WTC11 (cell line): ENCODE results near the gene CUL1. TPM values are rescaled to one million over a fixed set of nuclear protein-coding genes. Genes with fewer than 3 reads are reported as not detected.

ENCODE experiments used
- ATAC-seq: fragments of 200-7000 bp; cut with Tn5 transposase; 2 replicates; pipeline ENCODE4 v1.10.0; 2021; ENCODE audit warnings: mild to moderate bottlenecking, moderate library complexity
- CTCF ChIA-PET: fragments of 300-600 bp; sonication (Branson Sonifier 250); formaldehyde crosslinking; loops from one replicate; lab custom pipeline; 2021; ENCODE audit warnings: antibody characterized with exemption; lab: Charles Lee
- POLR2A ChIA-PET: fragments of 350-600 bp; sonication (Branson Sonifier 250); formaldehyde crosslinking; loops from one replicate; lab custom pipeline; 2021; ENCODE audit warnings: antibody characterized with exemption; lab: Charles Lee
- DNase-seq: peaks from one replicate; pipeline ENCODE4 v3.0.0; 2021; ENCODE audit warnings: low spot score
- H3K27ac Mint-ChIP-seq: 2 replicates; pipeline ENCODE4 v1.8.0; 2021; ENCODE audit warnings: mixed read lengths
- H3K27me3 Mint-ChIP-seq: 2 replicates; pipeline ENCODE4 v1.8.0; 2021; ENCODE audit warnings: low read depth, mild to moderate bottlenecking, moderate library complexity, mixed read lengths
- H3K36me3 Mint-ChIP-seq: 2 replicates; pipeline ENCODE4 v1.8.0; 2021; ENCODE audit warnings: mixed read lengths
- H3K4me1 Mint-ChIP-seq: 2 replicates; pipeline ENCODE4 v1.8.0; 2022; ENCODE audit warnings: mixed read lengths
- H3K4me3 Mint-ChIP-seq: 2 replicates; pipeline ENCODE4 v1.8.0; 2021; ENCODE audit warnings: mild to moderate bottlenecking, moderate library complexity, mixed read lengths
- H3K9me3 Mint-ChIP-seq: 2 replicates; pipeline ENCODE4 v1.8.0; 2021; ENCODE audit warnings: mixed read lengths
- CDX4 ChIP-seq: fragments of 250-450 bp; sonication (Bioruptor Pico); IDR thresholded peaks from 2 replicates; pipeline ENCODE4 v1.9.0; 2021; ENCODE audit warnings: moderate library complexity, mild to moderate bottlenecking, inconsistent platforms, borderline replicate concordance
- CTCF ChIP-seq: fragments of 200-600 bp; IDR thresholded peaks from 2 replicates; pipeline ENCODE4 v1.8.0; 2022; ENCODE audit warnings: antibody characterized with exemption
- ELF4 ChIP-seq: sonication (generic); formaldehyde crosslinking; IDR thresholded peaks from 2 replicates; pipeline ENCODE4 v1.8.1; 2022; ENCODE audit warnings: low read depth, mild to moderate bottlenecking, moderate library complexity, missing genetic modification reagents
- FOXP4 ChIP-seq: sonication (generic); formaldehyde crosslinking; IDR thresholded peaks from 2 replicates; pipeline ENCODE4 v1.8.0; 2022; ENCODE audit warnings: mild to moderate bottlenecking, missing genetic modification reagents
- GRHL2 ChIP-seq: fragments of 250-450 bp; sonication (Bioruptor Pico); IDR thresholded peaks from 2 replicates; pipeline ENCODE4 v1.8.0; 2022; ENCODE audit warnings: mild to moderate bottlenecking, moderate library complexity; ENCODE audit not compliant: insufficient replicate concordance, severe bottlenecking
- HMGA2 ChIP-seq: fragments of 250-450 bp; sonication (Bioruptor Pico); IDR thresholded peaks from 2 replicates; pipeline ENCODE4 v1.4.0; 2021; ENCODE audit warnings: mild to moderate bottlenecking, moderate library complexity
- JAZF1 ChIP-seq: fragments of 250-450 bp; sonication (Bioruptor Pico); IDR thresholded peaks from 2 replicates; pipeline ENCODE4 v1.9.0; 2021; ENCODE audit warnings: moderate library complexity, mild to moderate bottlenecking, inconsistent platforms
- MAX ChIP-seq: sonication (generic); formaldehyde crosslinking; IDR thresholded peaks from 2 replicates; pipeline ENCODE4 v1.8.0; 2022; ENCODE audit warnings: mild to moderate bottlenecking, missing genetic modification reagents
- MLX ChIP-seq: sonication (generic); formaldehyde crosslinking; IDR thresholded peaks from 2 replicates; pipeline ENCODE4 v1.8.1; 2023; ENCODE audit warnings: mild to moderate bottlenecking, missing genetic modification reagents, moderate library complexity
- MYBL2 ChIP-seq: sonication (generic); formaldehyde crosslinking; IDR thresholded peaks from 2 replicates; pipeline ENCODE4 v1.8.1; 2023; ENCODE audit warnings: mild to moderate bottlenecking, moderate library complexity, missing genetic modification reagents
- NR3C1 ChIP-seq: sonication (generic); formaldehyde crosslinking; conservative IDR thresholded peaks from 2 replicates; pipeline ENCODE4 v1.8.1; 2023; ENCODE audit warnings: low read depth, mild to moderate bottlenecking, missing genetic modification reagents
- SMAD3 ChIP-seq: sonication (generic); formaldehyde crosslinking; IDR thresholded peaks from 2 replicates; pipeline ENCODE4 v1.8.0; 2022; ENCODE audit warnings: missing genetic modification reagents, mild to moderate bottlenecking, borderline replicate concordance
- SMAD4 ChIP-seq: sonication (generic); formaldehyde crosslinking; IDR thresholded peaks from 2 replicates; pipeline ENCODE4 v1.8.0; 2022; ENCODE audit warnings: mild to moderate bottlenecking, missing genetic modification reagents
- TP53 ChIP-seq: sonication (generic); formaldehyde crosslinking; IDR thresholded peaks from 2 replicates; pipeline ENCODE4 v1.8.1; 2023; ENCODE audit warnings: mild to moderate bottlenecking, missing genetic modification reagents
- ZNF281 ChIP-seq: sonication (generic); formaldehyde crosslinking; IDR thresholded peaks from 2 replicates; pipeline ENCODE4 v1.8.0; 2023; ENCODE audit warnings: mild to moderate bottlenecking, missing genetic modification reagents
- total RNA-seq: library from RNA; stranded (reverse); gene quantifications from 3 replicates; pipeline ENCODE4 v1.2.3, GENCODE V29; 2021
- TF ChIP-seq, protein P1 (sequence below): sonication (generic); formaldehyde crosslinking; conservative IDR thresholded peaks from 2 replicates; pipeline ENCODE4 v1.8.1; 2023; ENCODE audit warnings: mild to moderate bottlenecking, low read depth, missing genetic modification reagents, moderate library complexity
- TF ChIP-seq, protein P2 (sequence below): fragments of 250-450 bp; sonication (Bioruptor Pico); IDR thresholded peaks from 2 replicates; pipeline ENCODE4 v1.8.0; 2021; ENCODE audit warnings: mild to moderate bottlenecking
- TF ChIP-seq, protein P3 (sequence below): sonication (generic); formaldehyde crosslinking; IDR thresholded peaks from 2 replicates; pipeline ENCODE4 v1.8.1; 2022; ENCODE audit warnings: mild to moderate bottlenecking, moderate library complexity, missing genetic modification reagents
- TF ChIP-seq, protein P4 (sequence below): sonication (generic); formaldehyde crosslinking; IDR thresholded peaks from 2 replicates; pipeline ENCODE4 v1.8.1; 2022; ENCODE audit warnings: mild to moderate bottlenecking, missing genetic modification reagents, moderate library complexity, borderline replicate concordance

CUL1 gene
- total RNA-seq, 1 experiment from 2014 or later, result 50.5 TPM

GRCh38 chr7:148723846-148724245, 25.1 kb downstream of the CUL1 start:
- TF ChIP-seq MAX (CRISPR knock-in tag) (no peak), ZNF281 (CRISPR knock-in tag) (no peak), ELF4 (CRISPR knock-in tag) (no peak), CDX4 (CRISPR knock-in tag) (no peak), JAZF1 (CRISPR knock-in tag) (no peak), SMAD3 (CRISPR knock-in tag) (no peak), CTCF (no peak), NR3C1 (no peak), GRHL2 (CRISPR knock-in tag) (no peak), SMAD4 (no peak), MLX (CRISPR knock-in tag) (no peak)
- TF ChIP-seq, protein P1, sequence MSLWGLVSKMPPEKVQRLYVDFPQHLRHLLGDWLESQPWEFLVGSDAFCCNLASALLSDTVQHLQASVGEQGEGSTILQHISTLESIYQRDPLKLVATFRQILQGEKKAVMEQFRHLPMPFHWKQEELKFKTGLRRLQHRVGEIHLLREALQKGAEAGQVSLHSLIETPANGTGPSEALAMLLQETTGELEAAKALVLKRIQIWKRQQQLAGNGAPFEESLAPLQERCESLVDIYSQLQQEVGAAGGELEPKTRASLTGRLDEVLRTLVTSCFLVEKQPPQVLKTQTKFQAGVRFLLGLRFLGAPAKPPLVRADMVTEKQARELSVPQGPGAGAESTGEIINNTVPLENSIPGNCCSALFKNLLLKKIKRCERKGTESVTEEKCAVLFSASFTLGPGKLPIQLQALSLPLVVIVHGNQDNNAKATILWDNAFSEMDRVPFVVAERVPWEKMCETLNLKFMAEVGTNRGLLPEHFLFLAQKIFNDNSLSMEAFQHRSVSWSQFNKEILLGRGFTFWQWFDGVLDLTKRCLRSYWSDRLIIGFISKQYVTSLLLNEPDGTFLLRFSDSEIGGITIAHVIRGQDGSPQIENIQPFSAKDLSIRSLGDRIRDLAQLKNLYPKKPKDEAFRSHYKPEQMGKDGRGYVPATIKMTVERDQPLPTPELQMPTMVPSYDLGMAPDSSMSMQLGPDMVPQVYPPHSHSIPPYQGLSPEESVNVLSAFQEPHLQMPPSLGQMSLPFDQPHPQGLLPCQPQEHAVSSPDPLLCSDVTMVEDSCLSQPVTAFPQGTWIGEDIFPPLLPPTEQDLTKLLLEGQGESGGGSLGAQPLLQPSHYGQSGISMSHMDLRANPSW (CRISPR knock-in tag), result no peak
- TF ChIP-seq, protein P2, sequence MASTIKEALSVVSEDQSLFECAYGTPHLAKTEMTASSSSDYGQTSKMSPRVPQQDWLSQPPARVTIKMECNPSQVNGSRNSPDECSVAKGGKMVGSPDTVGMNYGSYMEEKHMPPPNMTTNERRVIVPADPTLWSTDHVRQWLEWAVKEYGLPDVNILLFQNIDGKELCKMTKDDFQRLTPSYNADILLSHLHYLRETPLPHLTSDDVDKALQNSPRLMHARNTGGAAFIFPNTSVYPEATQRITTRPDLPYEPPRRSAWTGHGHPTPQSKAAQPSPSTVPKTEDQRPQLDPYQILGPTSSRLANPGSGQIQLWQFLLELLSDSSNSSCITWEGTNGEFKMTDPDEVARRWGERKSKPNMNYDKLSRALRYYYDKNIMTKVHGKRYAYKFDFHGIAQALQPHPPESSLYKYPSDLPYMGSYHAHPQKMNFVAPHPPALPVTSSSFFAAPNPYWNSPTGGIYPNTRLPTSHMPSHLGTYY, result no peak
- Mint-ChIP-seq H3K27me3 (no peaks in the 10 kb centered on the region), H3K36me3 (no peaks in the 10 kb centered on the region), H3K9me3 (no peaks in the 10 kb centered on the region), H3K4me1 (peaks cover 68% of the 10 kb centered on the region), H3K27ac (0 out of 2 replicates have a peak overlapping the region, but pooled peaks have one; percentile 33), H3K4me3 (no peak overlapping the region)
- CTCF ChIA-PET, result interaction anchor here (0.6 to 0.7 kb wide), 2 partner anchors 22 to 1139 kb away, joined by 3 read pairs; no protein-coding TSS in a partner anchor
- DNase-seq, result no peak
- POLR2A ChIA-PET, result no interaction called here
- ATAC-seq, result no peak

DNA sequence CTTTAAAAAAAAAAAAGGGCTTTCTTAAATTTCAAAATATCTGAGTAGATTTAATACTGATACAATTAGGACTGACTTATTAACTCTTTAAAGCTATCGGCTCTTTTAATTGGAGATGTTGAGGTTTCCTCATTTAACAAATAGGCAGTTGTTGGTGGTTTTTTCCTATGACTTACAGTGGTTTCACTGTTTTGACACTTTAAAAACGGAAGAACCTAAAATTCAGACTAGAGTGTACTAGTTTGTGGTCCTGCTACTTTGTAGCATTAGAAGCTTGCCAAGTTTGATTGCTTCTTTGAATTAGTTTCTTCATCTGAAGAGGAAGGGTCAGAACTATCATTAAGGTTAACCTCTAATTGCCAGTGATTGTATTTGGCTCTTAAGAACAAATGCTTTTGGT, 27.7 kb downstream of the CUL1 start:
- Mint-ChIP-seq H3K9me3 (no peaks in the 10 kb centered on the region), H3K27me3 (no peaks in the 10 kb centered on the region), H3K4me1 (peaks cover 49% of the 10 kb centered on the region), H3K36me3 (peaks cover 10% of the 10 kb centered on the region), H3K27ac (no peak overlapping the region), H3K4me3 (no peak overlapping the region)
- ATAC-seq (no peak), DNase-seq (no peak)
- ChIA-PET POLR2A (no interaction called here), CTCF (interaction anchor here (1.0 kb wide), 1 partner anchor 151 kb away, joined by 3 read pairs; no protein-coding TSS in a partner anchor)
- TF ChIP-seq MYBL2 (CRISPR knock-in tag), result no peak
- TF ChIP-seq FOXP4 (CRISPR knock-in tag), result no peak
- TF ChIP-seq MLX (CRISPR knock-in tag), result no peak
- no peak for TF ChIP-seq HMGA2 (CRISPR knock-in tag)
- TF ChIP-seq, protein P3, sequence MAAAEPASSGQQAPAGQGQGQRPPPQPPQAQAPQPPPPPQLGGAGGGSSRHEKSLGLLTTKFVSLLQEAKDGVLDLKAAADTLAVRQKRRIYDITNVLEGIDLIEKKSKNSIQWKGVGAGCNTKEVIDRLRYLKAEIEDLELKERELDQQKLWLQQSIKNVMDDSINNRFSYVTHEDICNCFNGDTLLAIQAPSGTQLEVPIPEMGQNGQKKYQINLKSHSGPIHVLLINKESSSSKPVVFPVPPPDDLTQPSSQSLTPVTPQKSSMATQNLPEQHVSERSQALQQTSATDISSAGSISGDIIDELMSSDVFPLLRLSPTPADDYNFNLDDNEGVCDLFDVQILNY, result no peak
- TF ChIP-seq JAZF1 (CRISPR knock-in tag), result no peak
- TF ChIP-seq, protein P4, sequence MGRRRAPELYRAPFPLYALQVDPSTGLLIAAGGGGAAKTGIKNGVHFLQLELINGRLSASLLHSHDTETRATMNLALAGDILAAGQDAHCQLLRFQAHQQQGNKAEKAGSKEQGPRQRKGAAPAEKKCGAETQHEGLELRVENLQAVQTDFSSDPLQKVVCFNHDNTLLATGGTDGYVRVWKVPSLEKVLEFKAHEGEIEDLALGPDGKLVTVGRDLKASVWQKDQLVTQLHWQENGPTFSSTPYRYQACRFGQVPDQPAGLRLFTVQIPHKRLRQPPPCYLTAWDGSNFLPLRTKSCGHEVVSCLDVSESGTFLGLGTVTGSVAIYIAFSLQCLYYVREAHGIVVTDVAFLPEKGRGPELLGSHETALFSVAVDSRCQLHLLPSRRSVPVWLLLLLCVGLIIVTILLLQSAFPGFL (CRISPR knock-in tag), result no peak
- no peak for TF ChIP-seq TP53 (CRISPR knock-in tag)
